GM19351 (cell line): ENCODE results near the gene HOXB3.
"Not testable (repeated sequence)": the region's sequence is repeated elsewhere in the genome, so short reads cannot be mapped to it uniquely, and the experiment has no call there.

Experiments used
- ATAC-seq: cut with Tn5 transposase; IDR thresholded peaks from one replicate; pipeline ENCODE4 v1.9.1; 2021; ENCODE audit warnings: mild to moderate bottlenecking, moderate library complexity; ENCODE audit not compliant: unreplicated experiment

The HOXB3 gene

DNA sequence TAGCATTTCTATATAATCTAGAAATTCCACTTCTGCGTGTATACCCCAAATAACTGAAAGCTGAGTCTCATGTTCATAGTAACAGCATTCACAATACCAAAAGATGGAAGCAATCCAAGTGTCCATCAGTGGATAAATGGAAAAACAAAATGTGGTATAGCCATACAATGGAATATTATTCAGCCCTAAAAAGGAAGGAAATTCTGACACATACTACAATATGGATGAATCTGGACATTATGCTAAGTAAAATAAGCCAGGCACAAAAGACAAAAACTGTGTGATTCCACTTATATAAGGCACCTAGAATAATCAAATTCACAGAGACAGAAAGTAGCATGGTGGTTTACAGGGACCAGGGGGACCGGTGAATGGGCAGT, 79.7 kb downstream of the HOXB3 start:
- no peak for ATAC-seq

DNA sequence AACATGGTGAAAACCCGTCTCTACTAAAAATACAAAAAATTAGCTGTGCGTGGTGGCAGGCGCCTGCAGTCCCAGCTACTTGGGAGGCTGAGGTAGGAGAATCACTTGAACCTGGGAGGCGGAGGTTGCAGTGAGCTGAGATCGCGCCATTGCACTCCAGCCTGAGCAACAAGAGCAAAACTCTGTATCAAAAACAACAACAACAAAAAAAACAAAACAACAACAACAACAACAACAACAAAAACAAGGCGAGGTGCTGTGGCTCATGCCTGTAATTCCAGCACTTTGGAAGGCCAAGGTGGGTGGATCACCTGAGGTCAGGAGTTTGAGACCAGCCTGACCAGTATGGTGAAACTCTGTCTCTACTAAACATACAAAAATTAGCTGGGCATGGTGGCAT, 80.3 kb downstream of the HOXB3 start:
- not testable (repeated sequence) for ATAC-seq

DNA sequence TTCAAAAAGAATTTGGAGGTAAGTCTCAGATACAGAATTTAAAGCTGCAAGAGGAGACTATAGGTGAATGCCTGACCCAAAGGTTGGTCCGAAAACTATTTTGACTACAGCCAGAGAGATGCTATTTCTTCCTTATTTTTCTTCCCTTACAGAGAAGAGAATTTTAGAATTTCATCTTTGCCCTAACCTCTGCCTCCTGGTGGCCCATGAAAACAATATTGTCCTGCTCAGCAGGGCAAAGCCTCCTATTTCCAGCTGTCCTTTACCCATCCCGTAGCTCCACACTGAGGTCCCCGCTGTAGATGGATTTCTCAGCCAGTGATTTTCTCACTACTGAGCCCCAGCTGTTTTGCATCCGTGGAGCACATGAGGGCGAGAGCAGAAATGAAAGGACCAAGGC, 83.8 kb downstream of the HOXB3 start:
- no peak for ATAC-seq

DNA sequence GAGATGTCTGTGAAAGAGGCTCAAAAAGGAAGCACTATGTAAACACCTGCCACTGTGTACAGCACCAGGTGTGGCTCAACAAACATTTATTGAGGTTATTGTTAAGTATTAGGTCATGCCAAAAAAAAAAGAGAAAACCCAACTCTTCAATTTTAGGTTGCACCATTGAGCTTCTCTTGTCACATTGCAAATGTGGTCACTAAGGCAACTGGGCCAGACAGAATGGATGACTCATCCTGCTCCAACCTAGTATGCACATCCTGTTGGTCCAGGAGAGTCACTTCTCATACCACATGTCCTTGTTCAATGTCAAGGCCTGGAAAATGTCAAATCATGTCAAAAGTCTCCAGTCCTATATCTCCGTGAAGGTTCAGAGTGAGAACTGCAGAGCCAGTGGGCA, 84.3 kb downstream of the HOXB3 start:
- ATAC-seq, result peak; percentile 89

DNA sequence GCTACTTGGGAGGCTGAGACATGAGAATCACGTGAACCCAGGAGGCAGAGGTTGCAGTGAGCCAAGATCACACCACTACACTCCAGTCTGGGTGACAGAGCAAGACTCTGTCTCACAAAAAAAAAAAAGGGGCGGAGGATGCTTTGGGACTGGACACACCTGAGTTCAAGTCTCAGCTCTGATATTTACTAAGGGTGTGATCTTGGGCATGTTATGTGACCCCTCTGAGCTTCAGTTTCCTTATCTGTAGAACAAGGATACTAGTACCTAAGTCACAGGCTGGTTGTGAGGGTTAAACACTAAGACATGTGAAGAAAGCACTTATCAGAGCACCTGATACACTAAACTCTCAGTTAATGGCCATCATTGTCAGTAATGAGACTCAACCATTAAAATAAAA, 85.1 kb downstream of the HOXB3 start:
- no peak for ATAC-seq

DNA sequence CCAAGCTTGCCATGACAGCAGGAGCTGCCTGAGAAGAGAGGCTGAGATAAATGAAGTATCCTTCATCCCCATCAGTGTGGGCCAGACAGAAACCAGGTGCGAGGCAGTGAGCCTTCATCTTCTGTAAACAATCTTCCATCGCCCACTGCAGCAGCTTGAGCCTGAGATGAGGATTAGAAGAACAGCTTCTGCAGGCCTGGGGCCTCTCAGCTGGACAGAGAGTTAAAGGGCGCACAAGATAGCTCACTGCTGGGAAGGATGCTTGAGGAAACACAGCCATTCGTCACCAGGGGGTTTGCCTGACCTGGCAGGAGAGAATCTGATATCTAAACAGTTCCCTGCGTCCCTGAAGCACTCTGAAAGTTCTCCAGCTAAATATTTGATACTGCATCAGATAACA, 86.3 kb downstream of the HOXB3 start:
- no peak for ATAC-seq

DNA sequence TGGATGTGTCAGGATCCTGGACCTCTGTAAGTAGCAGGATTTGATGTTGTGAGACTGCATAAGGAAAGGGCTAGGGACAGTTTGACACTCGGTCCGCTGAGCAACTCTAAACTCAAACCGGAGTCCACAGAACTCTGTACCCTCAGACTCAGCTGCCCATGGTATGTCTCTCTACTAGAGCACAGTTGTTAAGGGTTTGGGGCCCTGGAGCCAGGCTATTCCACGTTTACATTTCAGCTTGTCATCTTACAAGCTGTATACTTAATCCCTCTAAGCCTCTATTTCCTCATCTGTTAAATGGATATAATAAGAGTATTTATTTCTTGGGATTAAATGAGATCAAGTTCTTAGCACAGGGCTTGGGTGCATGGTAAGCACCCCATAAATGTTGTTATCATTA, 87.1 kb downstream of the HOXB3 start:
- no peak for ATAC-seq

DNA sequence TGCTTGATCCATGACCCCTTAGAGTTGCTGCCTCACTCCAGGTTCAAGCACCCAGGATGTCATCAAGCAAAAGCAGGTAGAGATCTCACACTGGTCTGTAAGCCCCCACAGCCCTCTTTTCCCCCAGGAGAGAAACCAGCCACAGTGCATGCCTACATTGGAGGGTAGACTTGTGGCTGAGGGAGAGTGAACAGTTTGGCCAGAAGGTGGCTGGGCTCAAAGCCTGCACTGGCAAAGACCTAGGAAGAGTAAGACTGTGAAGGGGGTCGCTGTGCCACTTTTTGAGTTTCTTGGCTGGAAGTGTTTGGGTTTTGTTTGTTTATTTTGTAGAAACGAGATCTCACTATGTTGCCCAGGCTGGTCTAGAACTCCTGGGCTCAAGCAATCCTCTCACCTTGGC, 87.7 kb downstream of the HOXB3 start:
- ATAC-seq, result no peak

DNA sequence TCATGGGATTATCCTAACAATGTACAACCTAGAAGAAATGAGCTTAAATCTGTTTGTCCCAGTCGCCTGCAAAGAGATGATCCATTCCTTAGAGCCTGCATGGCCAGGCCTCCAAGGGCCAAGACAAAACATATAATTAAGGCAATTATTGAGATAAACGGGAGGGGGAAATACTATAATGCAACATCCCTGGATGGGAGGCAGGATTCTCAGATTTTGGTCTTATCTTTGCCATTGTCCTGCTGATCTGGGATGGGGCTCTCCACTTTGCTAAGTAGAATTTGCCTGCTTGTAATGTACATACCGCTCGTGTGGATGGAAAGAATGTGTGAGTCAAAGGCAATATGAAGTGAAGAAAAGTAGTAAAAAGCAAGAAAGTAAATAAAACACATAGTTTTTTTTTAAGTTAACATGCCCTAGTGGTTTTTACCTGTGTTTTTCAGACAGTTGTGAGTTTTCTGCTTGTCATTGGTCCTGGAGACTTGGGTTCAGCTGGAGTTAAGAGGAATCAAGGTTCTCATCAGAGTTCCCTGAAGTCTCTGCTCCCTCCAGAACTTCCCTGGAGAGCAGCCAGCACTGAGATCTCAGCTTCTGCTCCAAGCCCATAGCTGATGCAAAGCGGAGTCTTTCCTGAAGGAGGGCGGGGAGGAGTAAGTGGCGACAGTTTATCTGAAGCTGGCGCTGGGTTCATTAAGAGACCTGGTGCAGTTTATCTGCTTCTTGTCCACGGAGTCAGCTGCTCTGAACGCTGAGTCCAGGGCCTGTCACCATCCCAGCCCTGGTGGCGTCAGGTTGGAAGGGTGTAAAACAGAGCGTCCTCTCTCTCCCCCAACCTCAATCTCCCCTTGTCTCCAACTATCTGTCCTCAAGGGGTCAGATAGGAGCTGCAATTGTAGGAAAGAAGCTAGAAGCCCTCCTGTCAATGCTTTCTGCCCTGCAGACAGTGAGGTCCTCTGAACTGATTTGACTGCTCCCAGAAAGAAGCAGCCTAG, 89.3 kb downstream of the HOXB3 start:
- no peak for ATAC-seq

DNA sequence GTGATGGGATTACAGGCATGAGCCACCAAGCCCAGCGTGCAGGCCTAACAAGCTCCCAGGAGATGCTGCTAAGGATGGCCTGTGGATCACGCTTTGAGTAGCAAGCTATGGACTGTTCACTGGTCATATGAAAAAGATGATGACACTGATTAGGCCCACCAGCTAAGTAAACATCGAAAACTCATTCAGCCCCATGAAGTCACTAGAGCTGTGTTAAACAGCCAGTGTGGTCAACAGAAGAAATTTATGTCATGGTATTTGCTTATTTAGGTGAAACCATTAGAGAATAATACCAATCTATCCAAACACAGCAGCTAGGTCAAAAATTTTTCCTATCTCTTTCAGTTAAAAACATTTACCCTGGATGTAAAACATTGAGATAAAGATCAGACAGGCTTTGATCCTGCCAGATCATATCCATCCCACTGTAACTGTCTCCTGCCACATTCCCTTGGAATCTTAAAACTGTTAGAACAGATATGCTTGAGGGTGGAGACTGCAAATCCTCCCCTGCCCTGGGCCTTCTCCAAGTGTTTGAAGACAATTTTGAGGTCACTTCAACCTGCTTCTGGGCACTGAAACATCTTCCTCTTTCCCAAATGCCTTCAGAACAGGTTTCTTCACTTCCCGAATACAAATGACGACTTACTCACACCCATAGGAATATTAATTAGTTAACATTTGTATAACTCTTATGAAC, 90.2 kb downstream of the HOXB3 start:
- no peak for ATAC-seq

DNA sequence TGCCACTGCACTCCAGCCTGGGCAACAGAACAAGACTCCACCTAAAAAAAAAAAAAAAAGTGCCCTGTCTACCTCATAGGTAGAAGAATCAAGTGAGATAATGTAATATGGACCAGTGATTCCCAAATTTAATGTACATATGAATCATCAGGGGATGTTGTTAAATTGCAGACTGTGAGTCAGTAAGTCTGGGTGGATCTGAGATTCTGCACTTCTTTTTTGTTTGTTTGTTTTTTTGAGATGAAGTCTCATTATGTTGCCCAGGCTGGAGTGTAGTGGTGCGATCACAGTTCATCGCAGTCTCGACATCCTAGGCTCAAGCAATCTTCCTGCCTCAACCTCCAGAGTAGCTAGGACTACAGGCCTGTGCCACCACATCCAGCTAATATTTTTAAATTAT, 90.8 kb downstream of the HOXB3 start:
- no peak for ATAC-seq
